HEK293T (cell line): ENCODE measurements around the gene NFATC2IP.

Experiments used
- FOXK2 ChIP-seq: fragments of 450-650 bp; IDR thresholded peaks from 2 replicates; pipeline ENCODE4 v1.6.1; 2016; ENCODE audit warnings: mild to moderate bottlenecking
- SP1 ChIP-seq: fragments of 450-650 bp; IDR thresholded peaks from 2 replicates; pipeline ENCODE4 v1.6.1; 2017

GRCh38 chr16:28946681-28947080 lies 4.1 kb upstream of the NFATC2IP start:
- TF ChIP-seq SP1: no peak
- no peak for TF ChIP-seq FOXK2
